ENCODE measurements around the gene PTPRG. TPM values are rescaled to one million over a fixed set of nuclear protein-coding genes. Genes with fewer than 3 reads are reported as not detected.

PTPRG gene
- 10 to 100 TPM; 33.5 to 56.6 (median 46.9) TPM for total RNA-seq

DNA sequence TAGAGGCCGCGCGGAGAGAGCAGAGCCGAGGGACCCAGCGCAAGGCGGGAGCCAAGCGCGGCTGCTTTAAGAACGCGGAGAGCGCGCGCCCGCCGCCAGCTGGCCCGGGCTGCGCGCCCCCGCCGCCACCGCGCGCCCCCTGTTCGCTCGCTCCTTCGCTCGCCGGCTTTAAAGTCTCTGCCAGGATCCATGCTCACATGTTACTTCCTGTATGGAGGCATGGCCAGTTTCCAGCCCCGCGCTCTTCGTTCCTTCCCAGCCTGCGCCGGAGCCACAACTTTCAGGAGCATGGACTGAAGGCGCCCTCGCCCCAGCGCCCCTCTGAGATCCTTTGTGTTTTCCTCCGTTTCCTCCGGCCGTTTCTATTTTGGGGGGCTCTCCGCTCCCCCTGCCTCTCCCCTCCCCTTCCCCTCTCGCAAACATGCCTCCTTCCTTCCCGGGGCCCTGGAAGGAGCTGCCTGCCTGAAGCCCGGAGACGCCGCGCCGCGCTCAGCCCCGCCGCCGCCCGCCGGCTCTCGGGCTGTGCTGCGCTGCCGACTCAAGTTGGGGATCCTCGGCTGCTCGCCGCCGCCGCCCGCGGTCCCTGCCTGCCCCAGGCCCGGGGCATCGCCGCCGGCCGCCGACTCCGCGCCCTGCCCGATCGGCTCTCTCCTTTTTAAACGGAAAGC, at the start of gene PTPRG:
TSS of gene PTPRG (plus strand) at position 198 of the 668 bp plus-strand sequence. CDS start 717 bp downstream, outside the sequence.
- Histone ChIP-seq H3K4me1 (peaks cover 0 to 8% (median 2%) of the 10 kb centered on the region in 4 donors), H3K27ac (peak within 1 kb of the TSS; percentile 69 to 99 (median 87)), H3K27me3 (no peaks in the 10 kb centered on the region), H3K9me3 (no peaks in the 10 kb centered on the region), H3K36me3 (no peaks in the 10 kb centered on the region), H3K4me3 (peak within 1 kb of the TSS; percentile 48 to 74 (median 66))
- peak; percentile 35 to 89 (median 88) for DNase-seq
- peak; percentile 74 to 76 for TF ChIP-seq POLR2A (IDR thresholded peaks at IDR 0.05)
- TF ChIP-seq, protein P1, sequence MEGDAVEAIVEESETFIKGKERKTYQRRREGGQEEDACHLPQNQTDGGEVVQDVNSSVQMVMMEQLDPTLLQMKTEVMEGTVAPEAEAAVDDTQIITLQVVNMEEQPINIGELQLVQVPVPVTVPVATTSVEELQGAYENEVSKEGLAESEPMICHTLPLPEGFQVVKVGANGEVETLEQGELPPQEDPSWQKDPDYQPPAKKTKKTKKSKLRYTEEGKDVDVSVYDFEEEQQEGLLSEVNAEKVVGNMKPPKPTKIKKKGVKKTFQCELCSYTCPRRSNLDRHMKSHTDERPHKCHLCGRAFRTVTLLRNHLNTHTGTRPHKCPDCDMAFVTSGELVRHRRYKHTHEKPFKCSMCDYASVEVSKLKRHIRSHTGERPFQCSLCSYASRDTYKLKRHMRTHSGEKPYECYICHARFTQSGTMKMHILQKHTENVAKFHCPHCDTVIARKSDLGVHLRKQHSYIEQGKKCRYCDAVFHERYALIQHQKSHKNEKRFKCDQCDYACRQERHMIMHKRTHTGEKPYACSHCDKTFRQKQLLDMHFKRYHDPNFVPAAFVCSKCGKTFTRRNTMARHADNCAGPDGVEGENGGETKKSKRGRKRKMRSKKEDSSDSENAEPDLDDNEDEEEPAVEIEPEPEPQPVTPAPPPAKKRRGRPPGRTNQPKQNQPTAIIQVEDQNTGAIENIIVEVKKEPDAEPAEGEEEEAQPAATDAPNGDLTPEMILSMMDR (IDR thresholded peaks at IDR 0.05): no peak

DNA sequence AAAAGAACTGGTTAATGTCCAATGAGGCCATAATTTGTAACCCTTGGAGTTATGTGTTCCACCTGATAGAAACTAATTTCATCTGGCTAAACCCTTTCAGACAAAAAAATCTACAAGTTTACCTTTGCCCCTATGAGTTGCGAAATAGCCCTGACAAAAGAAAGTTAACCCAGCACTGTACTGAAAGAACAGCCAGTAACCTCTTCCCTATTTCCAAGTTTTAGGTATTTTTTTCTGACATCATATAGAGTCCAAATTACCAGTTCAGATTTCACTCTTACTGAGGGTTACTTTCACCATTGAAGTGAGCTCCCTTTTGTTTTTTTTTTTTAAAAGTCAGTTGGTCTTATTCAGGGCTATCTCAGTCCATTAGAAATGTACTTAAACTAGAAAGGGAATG, 42.8 kb upstream of the PTPRG start:
- TF ChIP-seq POLR2A (IDR thresholded peaks at IDR 0.05): no peak
- TF ChIP-seq, protein P1 (IDR thresholded peaks at IDR 0.05): no peak
- Histone ChIP-seq H3K4me1 (no peaks in the 10 kb centered on the region), H3K9me3 (no peaks in the 10 kb centered on the region), H3K36me3 (no peaks in the 10 kb centered on the region), H3K4me3 (no peak overlapping the region), H3K27me3 (no peaks in the 10 kb centered on the region), H3K27ac (no peak overlapping the region)
- DNase-seq: no peak

DNA sequence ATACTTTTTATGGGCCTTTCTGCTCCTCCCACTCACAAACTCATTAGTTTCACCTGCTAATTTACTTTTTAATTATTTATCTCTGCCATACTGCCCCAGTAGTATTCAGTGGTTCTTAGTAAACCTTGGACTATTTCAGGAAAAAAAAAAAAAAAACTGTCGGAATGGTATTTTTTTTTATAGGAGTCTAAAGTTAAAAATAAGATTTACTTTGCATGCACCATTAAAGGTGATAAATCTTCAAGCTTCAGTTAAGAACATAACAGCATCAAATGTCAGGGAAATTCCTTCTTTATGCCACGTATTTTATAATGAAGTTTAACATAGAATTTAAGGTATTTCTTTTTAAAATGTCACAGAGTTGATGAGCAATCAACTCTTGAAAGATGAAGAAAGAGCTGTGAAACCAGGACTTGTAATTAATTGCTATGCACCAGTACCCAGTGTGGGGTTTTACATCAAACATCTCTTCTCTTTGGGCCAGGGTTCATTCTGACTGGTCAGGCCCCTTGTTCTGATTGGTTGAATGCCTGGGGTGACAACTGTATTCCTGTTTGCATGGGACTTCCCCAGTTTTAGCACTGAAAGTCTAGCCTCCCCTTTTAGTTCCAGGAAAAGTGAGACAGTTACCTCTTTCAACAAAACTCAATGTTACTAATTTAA, 40.3 kb upstream of the PTPRG start:
- Histone ChIP-seq H3K4me1 (no peaks in the 10 kb centered on the region), H3K27ac (no peak overlapping the region), H3K36me3 (no peaks in the 10 kb centered on the region), H3K27me3 (no peaks in the 10 kb centered on the region), H3K9me3 (no peaks in the 10 kb centered on the region), H3K4me3 (no peak overlapping the region)
- no peak for DNase-seq
- TF ChIP-seq, protein P1 (IDR thresholded peaks at IDR 0.05): no peak
- no peak for TF ChIP-seq POLR2A (IDR thresholded peaks at IDR 0.05)

DNA sequence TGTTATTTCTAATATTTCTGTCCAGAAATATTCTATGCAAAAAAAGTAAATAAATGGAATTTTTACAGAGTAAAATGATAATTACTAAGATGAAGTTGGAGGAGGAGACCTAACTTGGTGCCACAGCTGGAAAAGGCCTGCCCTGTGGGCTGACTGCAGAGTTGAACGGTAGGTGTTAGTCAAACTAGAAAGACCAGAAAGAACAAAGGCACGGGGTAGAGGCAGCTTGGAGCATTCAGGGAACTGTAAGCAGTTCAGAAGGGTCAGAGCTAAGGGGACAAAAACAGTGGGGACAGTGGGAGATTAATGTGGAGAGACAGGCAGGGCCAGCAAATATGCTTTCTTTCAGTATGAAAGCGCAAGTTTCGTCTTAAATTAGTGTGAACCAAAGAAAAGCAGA, 39.3 kb upstream of the PTPRG start:
- H3K4me1 ChIP-seq: no peaks in the 10 kb centered on the region
- TF ChIP-seq POLR2A (IDR thresholded peaks at IDR 0.05): no peak
- TF ChIP-seq, protein P1 (IDR thresholded peaks at IDR 0.05): no peak
- DNase-seq: no peak
- no peaks in the 10 kb centered on the region for H3K27me3 ChIP-seq
- H3K4me3 ChIP-seq: no peak overlapping the region
- no peaks in the 10 kb centered on the region for H3K36me3 ChIP-seq
- no peak overlapping the region for H3K27ac ChIP-seq
- H3K9me3 ChIP-seq: no peaks in the 10 kb centered on the region

DNA sequence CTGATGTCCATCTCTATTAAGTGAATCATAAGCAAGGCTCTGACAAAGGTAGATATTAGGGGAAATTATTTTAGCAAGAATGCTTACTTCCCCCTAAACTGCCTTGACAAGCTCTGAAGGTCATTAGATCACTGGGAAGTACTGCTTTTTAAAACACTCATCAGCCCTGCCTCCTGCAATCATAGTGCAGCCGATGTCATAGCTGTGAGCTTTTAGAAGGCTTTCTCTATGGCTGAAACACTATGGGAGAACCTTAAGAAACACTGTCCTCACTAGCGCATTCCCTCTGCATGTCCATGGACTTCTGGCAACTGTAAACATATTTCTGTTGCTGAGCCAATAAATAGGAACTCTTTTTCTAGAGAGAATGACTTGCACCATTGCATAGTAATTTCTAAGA, 38.7 kb upstream of the PTPRG start:
- Histone ChIP-seq H3K4me3 (no peak overlapping the region), H3K27me3 (no peaks in the 10 kb centered on the region), H3K9me3 (no peaks in the 10 kb centered on the region), H3K4me1 (no peaks in the 10 kb centered on the region), H3K27ac (no peak overlapping the region), H3K36me3 (no peaks in the 10 kb centered on the region)
- no peak for DNase-seq
- no peak for TF ChIP-seq POLR2A (IDR thresholded peaks at IDR 0.05)
- TF ChIP-seq, protein P1 (IDR thresholded peaks at IDR 0.05): no peak
